ENCODE measurements around the gene ADGRL3. TPM values are rescaled to one million over a fixed set of nuclear protein-coding genes. Genes with fewer than 3 reads are reported as not detected.

Gene ADGRL3
- total RNA-seq, 1 donor from 2014 or later = 93.6 TPM

DNA sequence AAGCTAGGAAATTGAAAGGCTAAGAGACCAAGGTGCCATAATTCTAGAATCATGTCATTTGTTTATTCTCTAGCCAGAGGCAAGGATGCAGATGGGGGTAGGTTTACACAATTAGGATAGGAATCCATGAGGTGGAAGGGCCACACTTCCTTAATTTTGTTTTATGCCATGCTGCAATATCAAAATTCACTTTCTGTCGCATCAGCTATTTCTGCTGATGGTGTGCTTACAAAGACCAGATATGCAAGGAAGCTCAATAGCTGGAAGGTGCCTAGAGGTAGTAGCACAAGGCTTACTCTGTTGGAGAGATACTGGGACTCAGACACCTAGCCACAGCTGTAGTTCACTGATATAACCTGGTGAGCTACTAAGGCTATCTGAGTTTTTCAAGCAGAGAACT, 328.5 kb downstream of the ADGRL3 start:
- no peak overlapping the region for H3K9ac ChIP-seq
- no peaks in the 10 kb centered on the region for H3K27me3 ChIP-seq
- peaks cover 5% of the 10 kb centered on the region for H3K79me2 ChIP-seq (ENCODE audit: low read depth)
- H3K36me3 ChIP-seq = no peaks in the 10 kb centered on the region
- Mint-ChIP-seq H3K27ac (no peak overlapping the region), H3K9me3 (peaks cover 5% of the 10 kb centered on the region), H3K4me3 (no peak overlapping the region), H3K4me1 (peaks cover 29% of the 10 kb centered on the region), H3K36me3 (peaks cover 13% of the 10 kb centered on the region), H3K27me3 (ENCODE audit: insufficient read depth, low read depth) (peaks cover 3% of the 10 kb centered on the region)
- peaks cover 36% of the 10 kb centered on the region for H3K4me1 ChIP-seq
- H4K20me1 ChIP-seq (ENCODE audit: low read depth) = no peaks in the 10 kb centered on the region
- H2AFZ ChIP-seq (replicated peaks) = no peak overlapping the region
- no peak for DNase-seq (ENCODE audit: low spot score)
- H3K27ac ChIP-seq = no peak overlapping the region
- H3K4me2 ChIP-seq = no peak overlapping the region
- no peak overlapping the region for H3K4me3 ChIP-seq
- H3K9me3 ChIP-seq (ENCODE audit: low read depth) = no peaks in the 10 kb centered on the region
- TF ChIP-seq, protein P1, sequence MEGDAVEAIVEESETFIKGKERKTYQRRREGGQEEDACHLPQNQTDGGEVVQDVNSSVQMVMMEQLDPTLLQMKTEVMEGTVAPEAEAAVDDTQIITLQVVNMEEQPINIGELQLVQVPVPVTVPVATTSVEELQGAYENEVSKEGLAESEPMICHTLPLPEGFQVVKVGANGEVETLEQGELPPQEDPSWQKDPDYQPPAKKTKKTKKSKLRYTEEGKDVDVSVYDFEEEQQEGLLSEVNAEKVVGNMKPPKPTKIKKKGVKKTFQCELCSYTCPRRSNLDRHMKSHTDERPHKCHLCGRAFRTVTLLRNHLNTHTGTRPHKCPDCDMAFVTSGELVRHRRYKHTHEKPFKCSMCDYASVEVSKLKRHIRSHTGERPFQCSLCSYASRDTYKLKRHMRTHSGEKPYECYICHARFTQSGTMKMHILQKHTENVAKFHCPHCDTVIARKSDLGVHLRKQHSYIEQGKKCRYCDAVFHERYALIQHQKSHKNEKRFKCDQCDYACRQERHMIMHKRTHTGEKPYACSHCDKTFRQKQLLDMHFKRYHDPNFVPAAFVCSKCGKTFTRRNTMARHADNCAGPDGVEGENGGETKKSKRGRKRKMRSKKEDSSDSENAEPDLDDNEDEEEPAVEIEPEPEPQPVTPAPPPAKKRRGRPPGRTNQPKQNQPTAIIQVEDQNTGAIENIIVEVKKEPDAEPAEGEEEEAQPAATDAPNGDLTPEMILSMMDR (IDR thresholded peaks at IDR 0.05) = no peak
- no peak for TF ChIP-seq EZH2 (IDR thresholded peaks at IDR 0.05)
- no peak for TF ChIP-seq EZH2phosphoT487 (IDR thresholded peaks at IDR 0.05)
- peaks cover 36% of the 10 kb centered on the region for H3F3A ChIP-seq (ENCODE audit: low read depth)

DNA sequence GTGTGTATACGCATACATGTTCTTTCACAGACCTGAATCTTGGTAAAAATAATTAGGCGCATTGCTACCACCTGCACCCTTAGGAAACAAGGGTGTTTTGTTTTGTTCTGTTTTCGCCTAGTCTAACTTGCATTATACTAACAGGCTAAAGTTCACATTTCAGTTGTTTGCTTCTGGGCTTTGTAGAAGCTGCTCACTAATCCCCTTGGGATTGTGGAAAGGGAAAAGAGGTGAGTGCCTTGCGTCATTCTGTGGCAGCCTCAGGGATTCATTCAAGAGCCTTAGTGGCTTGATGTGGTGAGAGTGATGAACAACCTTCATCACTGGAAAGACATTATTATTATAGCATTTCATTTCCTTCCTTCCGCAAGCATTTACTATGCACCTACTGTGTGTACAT, 331.1 kb downstream of the ADGRL3 start:
- Mint-ChIP-seq H3K27me3 (ENCODE audit: insufficient read depth, low read depth) (peaks cover 3% of the 10 kb centered on the region), H3K4me1 (peaks cover 29% of the 10 kb centered on the region), H3K4me3 (no peak overlapping the region), H3K36me3 (peaks cover 34% of the 10 kb centered on the region), H3K9me3 (peaks cover 30% of the 10 kb centered on the region), H3K27ac (no peak overlapping the region)
- H3F3A ChIP-seq (ENCODE audit: low read depth) = peaks cover 39% of the 10 kb centered on the region
- H3K9ac ChIP-seq = no peak overlapping the region
- H3K4me1 ChIP-seq = peaks cover 40% of the 10 kb centered on the region
- no peaks in the 10 kb centered on the region for H4K20me1 ChIP-seq (ENCODE audit: low read depth)
- peak overlapping the region; percentile 68 for H3K4me2 ChIP-seq
- no peaks in the 10 kb centered on the region for H3K27me3 ChIP-seq
- DNase-seq (ENCODE audit: low spot score) = peak; percentile 88
- TF ChIP-seq, protein P1 (IDR thresholded peaks at IDR 0.05) = no peak
- TF ChIP-seq EZH2phosphoT487 (IDR thresholded peaks at IDR 0.05) (no peak), EZH2 (IDR thresholded peaks at IDR 0.05) (no peak)
- peaks cover 17% of the 10 kb centered on the region for H3K36me3 ChIP-seq
- peak overlapping the region; percentile 92 for H3K27ac ChIP-seq
- H3K9me3 ChIP-seq (ENCODE audit: low read depth) = peaks cover 19% of the 10 kb centered on the region
- H3K79me2 ChIP-seq (ENCODE audit: low read depth) = peaks cover 31% of the 10 kb centered on the region
- no peak overlapping the region for H2AFZ ChIP-seq (replicated peaks)
- H3K4me3 ChIP-seq = peak overlapping the region; percentile 23

- no peak overlapping the region for H3K9ac ChIP-seq
- H3K4me1 ChIP-seq = peaks cover 42% of the 10 kb centered on the region
- H3K4me2 ChIP-seq = peak overlapping the region; percentile 68
- Mint-ChIP-seq H3K4me1 (peaks cover 29% of the 10 kb centered on the region), H3K36me3 (peaks cover 42% of the 10 kb centered on the region), H3K4me3 (no peak overlapping the region), H3K27me3 (ENCODE audit: insufficient read depth, low read depth) (peaks cover 3% of the 10 kb centered on the region), H3K27ac (peak overlapping the region; percentile 35), H3K9me3 (peaks cover 41% of the 10 kb centered on the region)
- H3K9me3 ChIP-seq (ENCODE audit: low read depth) = peaks cover 19% of the 10 kb centered on the region
- peaks cover 43% of the 10 kb centered on the region for H3K79me2 ChIP-seq (ENCODE audit: low read depth)
- no peaks in the 10 kb centered on the region for H3K27me3 ChIP-seq
- H3K36me3 ChIP-seq = peaks cover 18% of the 10 kb centered on the region
- H4K20me1 ChIP-seq (ENCODE audit: low read depth) = no peaks in the 10 kb centered on the region
- peak overlapping the region; percentile 5 for H3K4me3 ChIP-seq
- peaks cover 39% of the 10 kb centered on the region for H3F3A ChIP-seq (ENCODE audit: low read depth)
- TF ChIP-seq EZH2phosphoT487 (IDR thresholded peaks at IDR 0.05) = peak; percentile 50
- TF ChIP-seq, protein P1 (IDR thresholded peaks at IDR 0.05) = no peak
- peak overlapping the region; percentile 92 for H3K27ac ChIP-seq
- H2AFZ ChIP-seq (replicated peaks) = no peak overlapping the region
- peak; percentile 84 for DNase-seq (ENCODE audit: low spot score)
Observed at GRCh38 chr4:61532336-61533000, 332.3 kb downstream of the ADGRL3 start.

Data from neural progenitor cell (in vitro differentiated cells).